ENCODE data around the gene VASH1.

DNA sequence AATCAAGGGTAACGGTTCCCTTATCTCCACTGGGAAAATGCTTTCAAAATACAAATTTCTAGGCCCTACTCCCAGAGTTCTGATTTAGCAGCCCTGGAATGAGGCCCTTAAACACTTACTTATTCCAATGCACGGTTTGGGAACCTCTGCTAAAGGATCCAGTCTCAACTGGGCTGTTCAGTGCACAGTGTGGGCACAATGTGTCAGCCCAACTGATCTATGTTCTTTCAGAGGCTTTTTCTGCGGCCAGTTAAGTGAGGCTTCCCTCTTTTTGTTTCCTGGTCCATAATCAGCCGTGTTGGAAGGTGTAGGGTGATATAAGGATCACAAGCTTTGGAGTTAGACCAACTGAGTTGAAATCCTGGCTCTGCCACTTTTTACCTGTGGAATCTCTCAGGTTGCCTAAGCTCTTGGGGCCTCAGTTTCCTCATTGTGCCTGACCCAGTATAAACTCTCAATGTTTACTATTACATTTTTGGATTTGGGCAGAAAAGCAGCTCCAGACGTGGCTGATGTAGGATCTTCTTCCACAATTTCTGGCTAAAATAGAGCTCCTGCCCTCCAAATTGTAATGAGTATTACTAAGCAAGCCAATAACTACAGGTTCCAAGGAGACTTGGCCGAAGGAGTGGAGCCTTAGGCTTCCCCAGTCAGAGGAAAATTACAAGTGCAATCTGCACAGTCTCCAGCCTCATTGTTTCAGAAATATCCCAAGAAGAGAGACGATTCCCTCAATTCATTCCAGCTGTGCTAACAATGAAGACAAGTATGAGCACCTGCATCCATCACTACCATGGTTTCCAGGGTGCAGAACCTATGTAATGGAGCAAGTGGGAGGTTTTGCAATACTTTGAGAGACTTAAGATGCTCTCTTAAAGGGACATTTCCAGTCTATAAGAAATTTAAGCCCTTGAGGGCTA lies 53.7 kb downstream of the VASH1 start:
- no peak for TF ChIP-seq YY1 (IDR thresholded peaks at IDR 0.05; ENCODE audit: low read depth)
- TF ChIP-seq, protein P1, sequence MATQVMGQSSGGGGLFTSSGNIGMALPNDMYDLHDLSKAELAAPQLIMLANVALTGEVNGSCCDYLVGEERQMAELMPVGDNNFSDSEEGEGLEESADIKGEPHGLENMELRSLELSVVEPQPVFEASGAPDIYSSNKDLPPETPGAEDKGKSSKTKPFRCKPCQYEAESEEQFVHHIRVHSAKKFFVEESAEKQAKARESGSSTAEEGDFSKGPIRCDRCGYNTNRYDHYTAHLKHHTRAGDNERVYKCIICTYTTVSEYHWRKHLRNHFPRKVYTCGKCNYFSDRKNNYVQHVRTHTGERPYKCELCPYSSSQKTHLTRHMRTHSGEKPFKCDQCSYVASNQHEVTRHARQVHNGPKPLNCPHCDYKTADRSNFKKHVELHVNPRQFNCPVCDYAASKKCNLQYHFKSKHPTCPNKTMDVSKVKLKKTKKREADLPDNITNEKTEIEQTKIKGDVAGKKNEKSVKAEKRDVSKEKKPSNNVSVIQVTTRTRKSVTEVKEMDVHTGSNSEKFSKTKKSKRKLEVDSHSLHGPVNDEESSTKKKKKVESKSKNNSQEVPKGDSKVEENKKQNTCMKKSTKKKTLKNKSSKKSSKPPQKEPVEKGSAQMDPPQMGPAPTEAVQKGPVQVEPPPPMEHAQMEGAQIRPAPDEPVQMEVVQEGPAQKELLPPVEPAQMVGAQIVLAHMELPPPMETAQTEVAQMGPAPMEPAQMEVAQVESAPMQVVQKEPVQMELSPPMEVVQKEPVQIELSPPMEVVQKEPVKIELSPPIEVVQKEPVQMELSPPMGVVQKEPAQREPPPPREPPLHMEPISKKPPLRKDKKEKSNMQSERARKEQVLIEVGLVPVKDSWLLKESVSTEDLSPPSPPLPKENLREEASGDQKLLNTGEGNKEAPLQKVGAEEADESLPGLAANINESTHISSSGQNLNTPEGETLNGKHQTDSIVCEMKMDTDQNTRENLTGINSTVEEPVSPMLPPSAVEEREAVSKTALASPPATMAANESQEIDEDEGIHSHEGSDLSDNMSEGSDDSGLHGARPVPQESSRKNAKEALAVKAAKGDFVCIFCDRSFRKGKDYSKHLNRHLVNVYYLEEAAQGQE (IDR thresholded peaks at IDR 0.05; ENCODE audit: low read depth), result no peak
- TF ChIP-seq CEBPB (IDR thresholded peaks at IDR 0.05), result no peak
- TF ChIP-seq EP300 (IDR thresholded peaks at IDR 0.05; ENCODE audit: borderline replicate concordance), result no peak
- no peak for TF ChIP-seq TAF1 (IDR thresholded peaks at IDR 0.05; ENCODE audit: low read depth)
- no peak for TF ChIP-seq CREB1 (IDR thresholded peaks at IDR 0.05; ENCODE audit: low read depth)
- TF ChIP-seq, protein P2, sequence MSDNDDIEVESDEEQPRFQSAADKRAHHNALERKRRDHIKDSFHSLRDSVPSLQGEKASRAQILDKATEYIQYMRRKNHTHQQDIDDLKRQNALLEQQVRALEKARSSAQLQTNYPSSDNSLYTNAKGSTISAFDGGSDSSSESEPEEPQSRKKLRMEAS (IDR thresholded peaks at IDR 0.05), result no peak
- no peak for TF ChIP-seq EGR1 (IDR thresholded peaks at IDR 0.05)
- TF ChIP-seq, protein P3, sequence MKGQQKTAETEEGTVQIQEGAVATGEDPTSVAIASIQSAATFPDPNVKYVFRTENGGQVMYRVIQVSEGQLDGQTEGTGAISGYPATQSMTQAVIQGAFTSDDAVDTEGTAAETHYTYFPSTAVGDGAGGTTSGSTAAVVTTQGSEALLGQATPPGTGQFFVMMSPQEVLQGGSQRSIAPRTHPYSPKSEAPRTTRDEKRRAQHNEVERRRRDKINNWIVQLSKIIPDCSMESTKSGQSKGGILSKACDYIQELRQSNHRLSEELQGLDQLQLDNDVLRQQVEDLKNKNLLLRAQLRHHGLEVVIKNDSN (IDR thresholded peaks at IDR 0.05), result no peak
- no peak for TF ChIP-seq RAD21 (IDR thresholded peaks at IDR 0.05; ENCODE audit: low read depth)
- no peak for TF ChIP-seq ZBTB7A (IDR thresholded peaks at IDR 0.05; ENCODE audit: low read depth)
